ENCODE measurements around the gene SWSAP1. TPM values are rescaled to one million over a fixed set of nuclear protein-coding genes. Genes with fewer than 3 reads are reported as not detected.

SWSAP1 gene
- total RNA-seq, 4 donors from 2014 or later: 0.51 to 1.7 (median 1.2) TPM

- ATAC-seq: peak in 1 of 2 donors; percentile 26
- H3K36me3 ChIP-seq: peaks cover 0 to 36% of the 10 kb centered on the region in 2 donors
- TF ChIP-seq POLR2A (IDR thresholded peaks at IDR 0.05): no peak
- no peak for TF ChIP-seq CTCF (IDR thresholded peaks at IDR 0.05 in 4 of 5, conservative IDR thresholded peaks at IDR 0.05 in 1 of 5)
- DNase-seq: no peak
- in situ Hi-C loops (cut with MboI; ENCODE audit: low sequenced_read_pairs in 4 of 4) (no loop called here), intact Hi-C loops (cut with DNase I; ENCODE audit: low total_unique reads) (no loop called here)
- no peak overlapping the region for H3K4me3 ChIP-seq
- no peaks in the 10 kb centered on the region for H3K27me3 ChIP-seq
- no peaks in the 10 kb centered on the region for H3K9me3 ChIP-seq
- H3K4me1 ChIP-seq: no peaks in the 10 kb centered on the region
- no peak overlapping the region for H3K27ac ChIP-seq
Measured at GRCh38 chr19:11361037-11361770, 13.3 kb upstream of the SWSAP1 start.

- H3K4me3 ChIP-seq: no peak overlapping the region
- DNase-seq (no peak), ATAC-seq (no peak)
- H3K27ac ChIP-seq: no peak overlapping the region
- peaks cover 0 to 36% of the 10 kb centered on the region in 2 donors for H3K36me3 ChIP-seq
- no peaks in the 10 kb centered on the region for H3K4me1 ChIP-seq
- no peaks in the 10 kb centered on the region for H3K27me3 ChIP-seq
- in situ Hi-C loops (cut with MboI; ENCODE audit: low sequenced_read_pairs in 4 of 4) (no loop called here), intact Hi-C loops (cut with DNase I; ENCODE audit: low total_unique reads) (no loop called here)
- no peak for TF ChIP-seq POLR2A (IDR thresholded peaks at IDR 0.05)
- TF ChIP-seq CTCF (IDR thresholded peaks at IDR 0.05 in 4 of 5, conservative IDR thresholded peaks at IDR 0.05 in 1 of 5): no peak
- H3K9me3 ChIP-seq: no peaks in the 10 kb centered on the region
Measured at GRCh38 chr19:11361771-11362731, 12.4 kb upstream of the SWSAP1 start.

DNA sequence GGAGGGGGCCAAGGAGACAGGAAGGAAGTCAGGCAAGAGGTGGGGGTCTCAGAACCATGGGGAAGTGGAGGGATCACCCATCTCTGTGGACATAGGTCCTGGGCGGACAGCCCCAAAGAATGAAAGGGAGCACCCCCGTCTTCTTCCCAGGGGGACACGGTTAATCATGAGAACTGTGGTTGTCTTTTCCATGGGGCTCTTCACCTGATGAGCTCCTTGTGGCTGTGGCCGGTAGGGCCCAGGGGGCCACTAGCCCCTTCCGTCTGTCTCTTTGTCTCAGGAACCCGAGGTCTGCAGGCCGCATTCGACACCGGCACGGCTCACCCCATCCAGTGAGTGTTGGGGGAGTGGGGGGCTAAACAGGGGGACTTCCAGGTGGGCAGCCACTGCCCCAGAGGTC is 10.6 kb upstream of the SWSAP1 start:
- no peaks in the 10 kb centered on the region for H3K27me3 ChIP-seq
- H3K27ac ChIP-seq: no peak overlapping the region
- in situ Hi-C loops (cut with MboI; ENCODE audit: low sequenced_read_pairs in 4 of 4): no loop called here
- no peak for DNase-seq
- no peak for ATAC-seq
- no peak overlapping the region for H3K4me3 ChIP-seq
- peaks cover 0 to 36% of the 10 kb centered on the region in 2 donors for H3K36me3 ChIP-seq
- TF ChIP-seq CTCF (IDR thresholded peaks at IDR 0.05 in 4 of 5, conservative IDR thresholded peaks at IDR 0.05 in 1 of 5): no peak
- no peaks in the 10 kb centered on the region for H3K4me1 ChIP-seq
- intact Hi-C loops (cut with DNase I; ENCODE audit: low total_unique reads): no loop called here
- no peaks in the 10 kb centered on the region for H3K9me3 ChIP-seq

DNA sequence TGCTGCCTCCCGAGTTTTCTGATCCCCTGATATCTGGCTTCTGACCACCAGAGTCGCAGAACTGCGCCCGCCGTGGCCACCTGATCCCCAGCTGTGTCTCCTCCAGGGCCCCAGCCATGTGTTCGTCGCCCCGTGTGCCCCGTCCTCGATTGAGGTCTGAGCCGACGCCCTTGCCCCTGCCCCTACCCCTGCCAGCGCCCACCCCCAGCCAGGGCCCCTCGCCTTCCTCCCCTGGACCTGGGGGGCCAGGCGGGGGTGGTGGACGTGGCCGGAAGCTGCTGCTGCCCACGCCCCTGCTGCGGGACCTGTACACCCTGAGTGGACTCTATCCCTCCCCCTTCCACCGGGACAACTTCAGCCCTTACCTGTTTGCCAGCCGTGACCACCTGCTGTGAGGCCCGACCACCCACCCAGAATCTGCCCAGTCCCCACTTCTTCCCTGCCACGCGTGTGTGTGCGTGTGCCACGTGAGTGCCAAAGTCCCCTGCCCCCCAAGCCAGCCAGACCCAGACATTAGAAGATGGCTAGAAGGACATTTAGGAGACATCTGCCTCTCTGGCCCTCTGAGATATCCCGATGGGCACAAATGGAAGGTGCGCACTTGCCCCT is 10.1 kb upstream of the SWSAP1 start:
- Histone ChIP-seq H3K36me3 (peaks cover 0 to 34% of the 10 kb centered on the region in 2 donors), H3K9me3 (no peaks in the 10 kb centered on the region), H3K4me3 (no peak overlapping the region), H3K27me3 (no peaks in the 10 kb centered on the region), H3K27ac (no peak overlapping the region), H3K4me1 (no peaks in the 10 kb centered on the region)
- no peak for ATAC-seq
- in situ Hi-C loops (cut with MboI; ENCODE audit: low sequenced_read_pairs in 4 of 4): no loop called here
- intact Hi-C loops (cut with DNase I; ENCODE audit: low total_unique reads): no loop called here
- TF ChIP-seq CTCF (IDR thresholded peaks at IDR 0.05 in 4 of 5, conservative IDR thresholded peaks at IDR 0.05 in 1 of 5): no peak
- no peak for TF ChIP-seq POLR2A (IDR thresholded peaks at IDR 0.05)
- no peak for DNase-seq

All from gastrocnemius medialis (tissue), 4 donors.